GM21576 (cell line): ENCODE data around the gene TJAP1.
"Not testable (repeated sequence)": the region's sequence is repeated elsewhere in the genome, so short reads cannot be mapped to it uniquely, and the experiment has no call there.

Experiments
- ATAC-seq: cut with Tn5 transposase; IDR thresholded peaks from one replicate; pipeline ENCODE4 v1.9.1; 2021; ENCODE audit warnings: mild to moderate bottlenecking, moderate library complexity; ENCODE audit not compliant: unreplicated experiment

TJAP1 gene

GRCh38 chr6:43476746-43477145, 624 bp upstream of the TJAP1 start:
- no peak for ATAC-seq

- no peak for ATAC-seq
Observed at GRCh38 chr6:43478008-43478372, 620 bp downstream of the TJAP1 start.

- no peak for ATAC-seq
Observed at GRCh38 chr6:43481075-43481474, 3.7 kb downstream of the TJAP1 start.

GRCh38 chr6:43481591-43482236, 4.3 kb downstream of the TJAP1 start:
- no peak for ATAC-seq

GRCh38 chr6:43488667-43489276, 11.4 kb downstream of the TJAP1 start:
- no peak for ATAC-seq

- no peak for ATAC-seq
Observed at GRCh38 chr6:43489277-43490072, 12.1 kb downstream of the TJAP1 start.

- no peak for ATAC-seq
Observed at GRCh38 chr6:43490523-43490939, 13.2 kb downstream of the TJAP1 start.

- ATAC-seq = no peak
Observed at GRCh38 chr6:43491750-43492661, 14.6 kb downstream of the TJAP1 start.

- no peak for ATAC-seq
Observed at GRCh38 chr6:43492673-43493072, 15.3 kb downstream of the TJAP1 start.

- no peak for ATAC-seq
Observed at GRCh38 chr6:43493230-43493629, 15.9 kb downstream of the TJAP1 start.

GRCh38 chr6:43493833-43494232, 16.5 kb downstream of the TJAP1 start:
- ATAC-seq = no peak

GRCh38 chr6:43494321-43494720, 17.0 kb downstream of the TJAP1 start:
- ATAC-seq = no peak

GRCh38 chr6:43494766-43495165, 17.4 kb downstream of the TJAP1 start:
- ATAC-seq = no peak

- ATAC-seq = no peak
Observed at GRCh38 chr6:43495409-43495941, 18.1 kb downstream of the TJAP1 start.

GRCh38 chr6:43496370-43497128, 19.2 kb downstream of the TJAP1 start:
- ATAC-seq = no peak

- ATAC-seq = no peak
Observed at GRCh38 chr6:43497129-43497396, 19.7 kb downstream of the TJAP1 start.

- no peak for ATAC-seq
Observed at GRCh38 chr6:43497689-43498088, 20.3 kb downstream of the TJAP1 start.

- ATAC-seq = not testable (repeated sequence)
Observed at GRCh38 chr6:43498291-43498690, 20.9 kb downstream of the TJAP1 start.

- no peak for ATAC-seq
Observed at GRCh38 chr6:43499028-43499815, 21.9 kb downstream of the TJAP1 start.

- no peak for ATAC-seq
Observed at GRCh38 chr6:43500921-43501320, 23.6 kb downstream of the TJAP1 start.
